Retinal pigment epithelial cell (primary cell): ENCODE results near the gene IFI44L.
A peak's percentile ranks its signal among the peaks of the same experiment; 100 is the strongest.

Experiments
- DNase-seq: peaks from one replicate; pipeline ENCODE4 v3.0.0-alpha.2; 2010; ENCODE audit warnings: low read depth
- H3K4me3 ChIP-seq: 2 replicates; pipeline ENCODE4 v1.5.1; 2011; ENCODE audit warnings: mild to moderate bottlenecking, low read length, control low read depth, moderate library complexity
- CTCF ChIP-seq: conservative IDR thresholded peaks from 2 replicates; pipeline ENCODE4 v1.5.1; 2011; ENCODE audit warnings: low read depth, low read length, control low read depth, inconsistent platforms

The IFI44L gene

GRCh38 chr1:78678324-78678723 is 58.1 kb downstream of the IFI44L start:
- H3K4me3 ChIP-seq = no peak overlapping the region
- no peak for TF ChIP-seq CTCF
- no peak for DNase-seq

GRCh38 chr1:78681265-78681664 is 61.0 kb downstream of the IFI44L start:
- no peak overlapping the region for H3K4me3 ChIP-seq
- DNase-seq = no peak
- TF ChIP-seq CTCF = no peak

- no peak for TF ChIP-seq CTCF
- DNase-seq = no peak
- no peak overlapping the region for H3K4me3 ChIP-seq
These were observed 62.2 kb downstream of the IFI44L start for GRCh38 chr1:78682496-78682895.

- DNase-seq = no peak
- H3K4me3 ChIP-seq = no peak overlapping the region
- no peak for TF ChIP-seq CTCF
These were observed 62.8 kb downstream of the IFI44L start for GRCh38 chr1:78683079-78683478.

- no peak for DNase-seq
- H3K4me3 ChIP-seq = no peak overlapping the region
- no peak for TF ChIP-seq CTCF
These were observed 67.1 kb downstream of the IFI44L start for GRCh38 chr1:78687315-78687714.

- no peak overlapping the region for H3K4me3 ChIP-seq
- no peak for TF ChIP-seq CTCF
- no peak for DNase-seq
These were observed 67.7 kb downstream of the IFI44L start for GRCh38 chr1:78687914-78688313.

- DNase-seq = no peak
- no peak overlapping the region for H3K4me3 ChIP-seq
- TF ChIP-seq CTCF = peak; percentile 31
These were observed 68.4 kb downstream of the IFI44L start for GRCh38 chr1:78688697-78689096.
